ENCODE data around the gene TRPM1. TPM values are rescaled to one million over a fixed set of nuclear protein-coding genes. Genes with fewer than 3 reads are reported as not detected.

TRPM1 gene
- total RNA-seq, 3 donors from 2014 or later: not detected

DNA sequence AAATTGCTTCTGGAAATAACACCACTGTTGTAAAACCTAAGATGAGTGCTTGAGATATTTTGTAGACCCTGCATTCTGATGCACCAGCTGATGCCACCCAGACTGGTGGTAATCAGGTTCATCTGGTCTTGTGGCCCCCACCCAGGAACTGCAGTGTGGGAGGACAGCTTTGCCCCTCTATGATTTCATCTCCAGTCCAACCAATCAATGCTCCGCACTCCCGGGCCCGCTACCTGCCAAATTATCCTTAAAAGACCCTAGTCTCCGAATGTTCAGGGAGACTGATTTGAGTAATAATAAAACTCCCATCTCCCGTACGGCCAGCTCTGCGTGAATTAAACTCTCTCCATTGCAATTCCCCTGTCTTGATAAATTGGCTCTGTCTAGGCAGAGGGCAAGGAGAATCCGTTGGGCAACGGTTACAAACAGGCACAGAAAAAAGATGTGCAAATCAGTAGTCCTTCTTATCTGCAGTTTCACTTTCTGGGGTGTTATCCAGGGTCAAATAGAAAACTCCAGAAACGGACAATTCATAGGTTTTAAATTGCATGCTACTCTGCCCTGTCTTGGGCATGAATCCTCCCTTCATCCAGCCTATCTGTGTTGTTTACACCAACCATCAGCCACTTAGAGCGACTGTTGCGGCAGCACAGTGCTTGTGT lies 29.2 kb upstream of the TRPM1 start:
- DNase-seq: no peak
- ATAC-seq: no peak
- Mint-ChIP-seq H3K4me1 (ENCODE audit: low read depth) (no peaks in the 10 kb centered on the region), H3K36me3 (ENCODE audit: insufficient read depth) (no peaks in the 10 kb centered on the region), H3K4me3 (no peak overlapping the region), H3K27me3 (ENCODE audit: low read depth) (no peaks in the 10 kb centered on the region), H3K9me3 (no peaks in the 10 kb centered on the region)

- Mint-ChIP-seq H3K27me3 (ENCODE audit: low read depth) (no peaks in the 10 kb centered on the region), H3K4me1 (ENCODE audit: low read depth) (no peaks in the 10 kb centered on the region), H3K9me3 (no peaks in the 10 kb centered on the region), H3K4me3 (no peak overlapping the region), H3K36me3 (ENCODE audit: insufficient read depth) (no peaks in the 10 kb centered on the region)
- ATAC-seq (no peak), DNase-seq (no peak)
These were observed 28.3 kb upstream of the TRPM1 start for GRCh38 chr15:31129769-31130303.

GRCh38 chr15:31128919-31129768 lies 27.6 kb upstream of the TRPM1 start:
- Mint-ChIP-seq H3K9me3 (no peaks in the 10 kb centered on the region), H3K4me1 (ENCODE audit: low read depth) (no peaks in the 10 kb centered on the region), H3K4me3 (no peak overlapping the region), H3K27me3 (ENCODE audit: low read depth) (no peaks in the 10 kb centered on the region), H3K36me3 (ENCODE audit: insufficient read depth) (no peaks in the 10 kb centered on the region)
- peak; percentile 87 for ATAC-seq
- peak; percentile 74 for DNase-seq

GRCh38 chr15:31128477-31128876 lies 27.0 kb upstream of the TRPM1 start:
- no peak for ATAC-seq
- no peaks in the 10 kb centered on the region for H3K4me1 Mint-ChIP-seq (ENCODE audit: low read depth)
- no peaks in the 10 kb centered on the region for H3K36me3 Mint-ChIP-seq (ENCODE audit: insufficient read depth)
- H3K4me3 Mint-ChIP-seq: no peak overlapping the region
- no peaks in the 10 kb centered on the region for H3K27me3 Mint-ChIP-seq (ENCODE audit: low read depth)
- no peaks in the 10 kb centered on the region for H3K9me3 Mint-ChIP-seq
- no peak for DNase-seq

DNA sequence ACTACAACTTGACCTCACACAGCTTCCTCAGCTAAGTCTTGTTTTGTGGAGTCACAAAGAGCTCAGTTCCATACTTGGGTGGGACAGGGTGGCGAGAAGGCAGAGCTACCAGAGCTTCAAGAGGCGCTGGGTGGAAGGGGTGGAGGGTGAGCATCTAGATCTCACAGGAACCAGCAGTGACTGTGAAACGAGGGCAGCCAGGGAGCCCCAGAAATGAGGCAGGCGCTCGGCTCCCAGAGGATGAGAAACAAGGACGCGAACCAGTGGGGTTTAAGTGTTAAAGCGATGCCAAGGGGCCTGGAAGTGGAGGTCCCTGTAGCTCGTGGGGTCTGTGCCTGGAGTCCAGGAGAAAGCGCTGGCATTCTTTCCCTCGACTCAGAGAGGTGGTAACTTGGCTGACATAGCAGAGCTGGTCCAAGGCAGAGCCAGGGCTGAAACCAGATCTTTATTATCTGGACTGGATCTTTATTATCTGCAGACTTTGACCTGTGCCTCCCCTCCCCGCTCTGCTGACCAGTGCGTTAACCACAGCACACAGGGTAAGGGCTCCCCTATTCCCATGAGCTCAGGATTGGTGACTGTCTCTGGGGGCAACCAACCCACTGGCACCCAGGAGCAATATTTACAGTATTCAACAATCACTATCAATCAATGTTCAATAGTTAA lies 26.2 kb upstream of the TRPM1 start:
- Mint-ChIP-seq H3K9me3 (no peaks in the 10 kb centered on the region), H3K4me1 (ENCODE audit: low read depth) (no peaks in the 10 kb centered on the region), H3K27me3 (ENCODE audit: low read depth) (no peaks in the 10 kb centered on the region), H3K4me3 (no peak overlapping the region), H3K36me3 (ENCODE audit: insufficient read depth) (no peaks in the 10 kb centered on the region)
- ATAC-seq (no peak), DNase-seq (no peak)

GRCh38 chr15:31125061-31125460 lies 23.5 kb upstream of the TRPM1 start:
- DNase-seq (no peak), ATAC-seq (no peak)
- peaks cover 8% of the 10 kb centered on the region for H3K9me3 Mint-ChIP-seq
- no peak overlapping the region for H3K4me3 Mint-ChIP-seq
- no peaks in the 10 kb centered on the region for H3K27me3 Mint-ChIP-seq (ENCODE audit: low read depth)
- H3K4me1 Mint-ChIP-seq (ENCODE audit: low read depth): no peaks in the 10 kb centered on the region
- H3K36me3 Mint-ChIP-seq (ENCODE audit: insufficient read depth): peaks cover 4% of the 10 kb centered on the region

- ATAC-seq: no peak
- Mint-ChIP-seq H3K4me1 (ENCODE audit: low read depth) (no peaks in the 10 kb centered on the region), H3K4me3 (no peak overlapping the region), H3K27me3 (ENCODE audit: low read depth) (peaks cover 7% of the 10 kb centered on the region), H3K9me3 (peaks cover 13% of the 10 kb centered on the region), H3K36me3 (ENCODE audit: insufficient read depth) (no peaks in the 10 kb centered on the region)
- no peak for DNase-seq
These were observed 15.0 kb upstream of the TRPM1 start for GRCh38 chr15:31116423-31117030.

DNA sequence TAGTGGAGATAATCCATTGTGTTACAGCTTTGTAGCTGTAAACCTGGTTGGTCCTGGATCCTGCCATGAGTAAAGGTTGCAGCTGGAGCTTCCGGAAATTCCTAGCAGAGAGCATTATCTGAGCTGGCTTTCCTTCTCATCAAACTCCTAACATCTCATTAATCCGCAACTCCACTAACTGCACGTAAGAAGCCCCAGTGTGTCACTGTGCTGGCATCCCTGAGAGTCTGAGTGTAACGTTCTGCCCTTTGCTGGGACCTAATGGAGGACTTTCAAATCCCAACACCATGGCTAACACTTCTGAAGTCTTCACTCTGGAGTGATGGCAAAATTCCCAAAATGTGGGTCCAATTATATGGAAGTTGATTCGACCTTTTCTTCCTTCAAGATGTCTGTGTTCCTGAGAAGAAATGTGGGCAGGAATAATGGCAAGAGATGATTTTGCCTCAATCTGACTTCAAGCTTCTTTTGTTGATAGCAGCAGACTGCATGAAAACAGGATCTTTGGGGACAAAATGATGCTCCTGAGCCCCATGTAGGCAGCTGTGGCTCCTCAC lies 9.6 kb upstream of the TRPM1 start:
- H3K9me3 Mint-ChIP-seq: peaks cover 13% of the 10 kb centered on the region
- ATAC-seq (no peak), DNase-seq (no peak)
- H3K36me3 Mint-ChIP-seq (ENCODE audit: insufficient read depth): no peaks in the 10 kb centered on the region
- H3K4me1 Mint-ChIP-seq (ENCODE audit: low read depth): no peaks in the 10 kb centered on the region
- no peak overlapping the region for H3K4me3 Mint-ChIP-seq
- H3K27me3 Mint-ChIP-seq (ENCODE audit: low read depth): peaks cover 9% of the 10 kb centered on the region

- Mint-ChIP-seq H3K36me3 (ENCODE audit: insufficient read depth) (no peaks in the 10 kb centered on the region), H3K27me3 (ENCODE audit: low read depth) (peaks cover 9% of the 10 kb centered on the region), H3K4me3 (no peak overlapping the region), H3K9me3 (peaks cover 3% of the 10 kb centered on the region), H3K4me1 (ENCODE audit: low read depth) (no peaks in the 10 kb centered on the region)
- DNase-seq: no peak
- no peak for ATAC-seq
These were observed 7.3 kb upstream of the TRPM1 start for GRCh38 chr15:31108836-31109235.

- Mint-ChIP-seq H3K36me3 (ENCODE audit: insufficient read depth) (no peaks in the 10 kb centered on the region), H3K4me3 (no peak overlapping the region), H3K9me3 (no peaks in the 10 kb centered on the region), H3K27me3 (ENCODE audit: low read depth) (peaks cover 3% of the 10 kb centered on the region), H3K4me1 (ENCODE audit: low read depth) (no peaks in the 10 kb centered on the region)
- ATAC-seq (no peak), DNase-seq (no peak)
These were observed 5.2 kb upstream of the TRPM1 start for GRCh38 chr15:31106495-31107300.

GRCh38 chr15:31104003-31104402 lies 2.5 kb upstream of the TRPM1 start:
- Mint-ChIP-seq H3K27me3 (ENCODE audit: low read depth) (no peaks in the 10 kb centered on the region), H3K4me3 (no peak overlapping the region), H3K36me3 (ENCODE audit: insufficient read depth) (no peaks in the 10 kb centered on the region), H3K9me3 (no peaks in the 10 kb centered on the region), H3K4me1 (ENCODE audit: low read depth) (no peaks in the 10 kb centered on the region)
- DNase-seq: no peak
- no peak for ATAC-seq

GRCh38 chr15:31102374-31103342 lies 1.1 kb upstream of the TRPM1 start:
- no peak for DNase-seq
- H3K27me3 Mint-ChIP-seq (ENCODE audit: low read depth): peaks cover 3% of the 10 kb centered on the region
- no peaks in the 10 kb centered on the region for H3K4me1 Mint-ChIP-seq (ENCODE audit: low read depth)
- no peaks in the 10 kb centered on the region for H3K9me3 Mint-ChIP-seq
- no peak overlapping the region for H3K4me3 Mint-ChIP-seq
- no peaks in the 10 kb centered on the region for H3K36me3 Mint-ChIP-seq (ENCODE audit: insufficient read depth)
- no peak for ATAC-seq

- H3K4me1 Mint-ChIP-seq (ENCODE audit: low read depth): no peaks in the 10 kb centered on the region
These were observed 455 bp upstream of the TRPM1 start for GRCh38 chr15:31102039-31102321.

More at GRCh38 chr15:31102039-31102321, 455 bp upstream of the TRPM1 start:
- ATAC-seq (no peak), DNase-seq (no peak)
- Mint-ChIP-seq H3K27me3 (ENCODE audit: low read depth) (peaks cover 3% of the 10 kb centered on the region), H3K36me3 (ENCODE audit: insufficient read depth) (no peaks in the 10 kb centered on the region), H3K9me3 (no peaks in the 10 kb centered on the region), H3K4me3 (no peak overlapping the region)

All from activated T-cell treated with anti-CD3 and anti-CD28 coated beads, Interleukin-2, amount 50 U/mL, for 4 hours (primary cell).